ENCODE results near the gene PRLR.

The PRLR gene

DNA sequence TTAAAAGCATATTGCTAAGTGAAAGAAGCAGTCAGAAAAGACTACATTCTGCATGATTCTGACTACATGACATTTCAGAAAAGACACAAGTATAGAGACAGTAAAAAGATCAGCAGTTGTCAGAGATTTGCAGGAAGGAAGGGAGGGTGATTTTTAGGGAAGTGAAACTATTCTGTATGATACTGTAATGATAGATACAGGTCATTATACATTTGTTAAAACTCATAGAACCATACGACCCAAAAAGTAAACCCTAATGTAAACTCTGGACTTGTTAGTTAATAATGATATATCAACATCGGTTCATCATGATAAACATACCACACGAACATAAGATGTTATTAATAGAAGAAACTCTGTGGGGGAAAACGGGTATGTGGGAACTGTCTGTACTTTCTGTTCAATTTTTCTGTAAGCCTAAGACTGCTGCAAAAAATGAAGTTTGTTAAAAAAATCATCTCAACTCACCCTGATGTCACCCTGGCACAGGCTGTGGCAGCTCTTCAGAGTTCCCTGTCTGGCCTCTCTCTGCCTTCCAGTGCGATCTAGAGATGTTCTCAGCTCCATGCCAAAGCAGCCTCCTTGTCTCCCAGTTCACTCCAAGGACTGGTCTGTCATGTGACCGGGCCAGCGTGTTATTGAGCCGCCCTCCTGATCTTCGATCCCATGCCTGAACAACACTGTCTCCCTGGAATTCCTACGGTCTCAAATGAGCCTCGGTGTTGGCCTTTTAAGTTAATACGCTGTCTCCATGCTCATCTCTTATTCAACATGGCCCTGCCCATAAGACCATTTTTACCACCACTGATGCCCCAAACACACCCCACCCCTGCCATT lies 35.4 kb downstream of the PRLR start:
- no peak for TF ChIP-seq GATA2 (IDR thresholded peaks at IDR 0.05; ENCODE audit: low read depth, low read length)
- TF ChIP-seq GATA3 (IDR thresholded peaks at IDR 0.05; ENCODE audit: low read depth, low read length), result no peak

DNA sequence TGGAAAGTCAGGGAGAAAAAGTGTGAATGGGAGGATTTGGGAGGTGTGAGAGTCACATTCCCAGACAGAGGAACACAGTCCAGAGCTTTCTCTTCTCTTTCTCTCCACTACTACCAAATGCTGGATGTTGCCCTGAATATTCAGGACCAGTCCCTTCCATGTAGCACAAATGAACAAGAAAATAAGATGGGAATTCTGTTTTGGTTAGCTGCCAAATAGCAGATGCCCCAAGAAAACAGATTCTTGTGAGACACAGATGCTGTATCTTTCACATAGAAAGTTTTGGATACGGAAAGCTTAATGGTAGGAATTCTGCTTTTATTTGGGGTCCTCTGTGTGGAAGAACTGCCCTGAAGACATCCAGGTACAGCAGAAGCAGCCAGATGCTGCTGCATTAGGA lies 37.8 kb downstream of the PRLR start:
- TF ChIP-seq GATA2 (IDR thresholded peaks at IDR 0.05; ENCODE audit: low read depth, low read length), result no peak
- TF ChIP-seq GATA3 (IDR thresholded peaks at IDR 0.05; ENCODE audit: low read depth, low read length), result no peak

GRCh38 chr5:35188031-35188457 lies 42.2 kb downstream of the PRLR start:
- no peak for TF ChIP-seq GATA2 (IDR thresholded peaks at IDR 0.05; ENCODE audit: low read depth, low read length)
- TF ChIP-seq GATA3 (IDR thresholded peaks at IDR 0.05; ENCODE audit: low read depth, low read length), result no peak

DNA sequence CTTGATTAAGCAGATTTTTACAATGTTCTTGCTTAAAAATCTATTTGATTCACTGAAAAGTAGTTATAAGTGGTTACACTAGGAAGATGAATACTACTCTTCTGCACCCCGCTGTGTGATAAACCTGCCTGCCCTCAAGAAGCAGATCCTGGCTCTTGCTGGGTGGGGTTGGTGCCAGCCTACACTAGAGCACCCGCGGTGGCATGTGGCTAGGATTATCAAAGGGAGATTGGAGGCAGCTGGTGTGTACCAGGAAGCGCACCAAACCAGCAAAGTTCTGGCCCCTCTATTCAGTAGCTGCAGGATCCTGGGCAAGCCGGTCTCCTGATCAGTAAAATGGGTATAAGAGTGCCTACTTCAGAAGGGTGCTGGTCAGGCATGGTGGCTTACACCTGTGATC lies 43.5 kb downstream of the PRLR start:
- no peak for TF ChIP-seq GATA3 (IDR thresholded peaks at IDR 0.05; ENCODE audit: low read depth, low read length)
- no peak for TF ChIP-seq GATA2 (IDR thresholded peaks at IDR 0.05; ENCODE audit: low read depth, low read length)

GRCh38 chr5:35185518-35185917 lies 44.8 kb downstream of the PRLR start:
- no peak for TF ChIP-seq GATA3 (IDR thresholded peaks at IDR 0.05; ENCODE audit: low read depth, low read length)
- TF ChIP-seq GATA2 (IDR thresholded peaks at IDR 0.05; ENCODE audit: low read depth, low read length), result no peak

GRCh38 chr5:35183556-35183955 lies 46.7 kb downstream of the PRLR start:
- TF ChIP-seq GATA3 (IDR thresholded peaks at IDR 0.05; ENCODE audit: low read depth, low read length) (no peak), GATA2 (IDR thresholded peaks at IDR 0.05; ENCODE audit: low read depth, low read length) (no peak)

- TF ChIP-seq GATA3 (IDR thresholded peaks at IDR 0.05; ENCODE audit: low read depth, low read length) (no peak), GATA2 (IDR thresholded peaks at IDR 0.05; ENCODE audit: low read depth, low read length) (no peak)
These were observed 47.3 kb downstream of the PRLR start for GRCh38 chr5:35182910-35183535.

- TF ChIP-seq GATA2 (IDR thresholded peaks at IDR 0.05; ENCODE audit: low read depth, low read length) (no peak), GATA3 (IDR thresholded peaks at IDR 0.05; ENCODE audit: low read depth, low read length) (no peak)
These were observed 47.8 kb downstream of the PRLR start for GRCh38 chr5:35182486-35182885.

DNA sequence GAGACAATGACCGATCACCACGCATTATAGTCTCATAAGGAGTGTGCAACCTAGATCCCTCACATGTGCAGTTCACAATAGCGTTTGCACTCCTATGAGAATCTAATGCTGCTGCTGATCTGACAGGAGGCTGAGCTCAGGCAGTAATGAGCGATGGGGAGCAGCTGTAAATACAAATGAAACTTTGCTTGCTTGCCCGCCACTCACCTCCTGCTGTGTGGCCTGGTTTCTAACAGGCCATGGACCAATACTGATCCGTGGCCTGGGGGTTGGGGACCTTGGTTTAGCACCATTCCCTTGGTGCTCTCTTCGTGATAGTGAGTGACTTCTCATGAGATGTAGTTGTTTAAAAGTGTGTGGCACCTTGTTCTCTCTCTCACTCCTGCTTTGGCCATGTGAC lies 50.2 kb downstream of the PRLR start:
- TF ChIP-seq GATA3 (IDR thresholded peaks at IDR 0.05; ENCODE audit: low read depth, low read length), result no peak
- TF ChIP-seq GATA2 (IDR thresholded peaks at IDR 0.05; ENCODE audit: low read depth, low read length), result no peak

DNA sequence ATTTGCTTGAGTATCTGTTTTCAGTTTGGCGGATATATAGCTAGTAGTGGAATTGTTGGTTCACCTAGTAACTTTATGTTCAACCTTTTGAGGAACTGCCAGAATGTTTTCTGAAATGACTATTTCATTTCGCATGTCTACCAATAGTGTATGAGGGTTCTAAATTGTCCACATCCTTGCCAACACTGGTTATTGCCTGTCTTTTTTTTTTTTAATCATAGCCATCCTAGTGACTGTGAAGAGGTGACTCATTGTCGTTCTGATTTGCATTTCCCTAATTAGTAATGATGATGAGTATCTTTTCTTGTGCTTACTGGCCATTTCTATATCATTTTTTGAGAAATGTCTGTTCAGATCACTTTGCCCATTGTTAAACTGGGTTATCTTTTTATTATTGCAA lies 52.5 kb downstream of the PRLR start:
- TF ChIP-seq GATA3 (IDR thresholded peaks at IDR 0.05; ENCODE audit: low read depth, low read length) (no peak), GATA2 (IDR thresholded peaks at IDR 0.05; ENCODE audit: low read depth, low read length) (no peak)

DNA sequence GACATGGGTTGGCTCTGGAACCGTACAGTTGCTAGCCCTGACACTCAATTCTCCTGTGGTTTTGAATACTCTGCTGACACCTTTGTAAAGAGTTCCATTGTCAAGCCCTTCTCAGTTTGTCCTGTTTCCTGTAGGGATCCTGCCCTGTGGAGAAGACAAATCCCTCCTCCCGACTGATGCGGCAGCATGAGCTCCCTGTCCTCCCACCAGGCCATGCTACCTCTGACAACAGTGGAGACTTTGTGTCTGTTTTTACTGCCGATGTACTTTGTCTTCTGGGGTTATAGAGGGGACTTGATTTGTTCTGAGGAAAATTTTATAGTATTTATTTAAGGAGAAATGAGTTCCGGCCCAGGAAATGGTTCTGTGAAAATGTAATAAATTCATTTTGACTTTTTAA lies 57.8 kb downstream of the PRLR start:
- TF ChIP-seq GATA3 (IDR thresholded peaks at IDR 0.05; ENCODE audit: low read depth, low read length), result no peak
- no peak for TF ChIP-seq GATA2 (IDR thresholded peaks at IDR 0.05; ENCODE audit: low read depth, low read length)

DNA sequence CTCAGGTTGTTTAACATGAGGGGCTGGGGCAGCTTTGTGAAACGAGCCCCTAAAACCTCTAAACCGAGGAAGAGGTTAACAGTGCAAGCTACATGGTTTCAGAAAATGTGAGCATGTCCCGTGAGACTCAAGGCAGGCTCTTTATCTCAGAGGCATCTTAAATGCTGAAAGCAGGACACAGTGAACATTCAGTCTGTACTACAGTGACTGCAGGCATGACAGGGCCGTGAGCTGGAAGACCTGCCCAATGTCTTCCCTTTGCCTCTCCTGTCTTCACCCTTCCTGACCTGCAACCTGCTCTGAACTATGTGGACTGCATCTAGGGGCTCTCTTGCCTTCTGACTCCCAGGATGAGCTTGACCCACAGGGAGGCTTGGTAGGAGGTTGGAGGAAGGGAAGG lies 58.3 kb downstream of the PRLR start:
- TF ChIP-seq GATA2 (IDR thresholded peaks at IDR 0.05; ENCODE audit: low read depth, low read length), result no peak
- no peak for TF ChIP-seq GATA3 (IDR thresholded peaks at IDR 0.05; ENCODE audit: low read depth, low read length)

DNA sequence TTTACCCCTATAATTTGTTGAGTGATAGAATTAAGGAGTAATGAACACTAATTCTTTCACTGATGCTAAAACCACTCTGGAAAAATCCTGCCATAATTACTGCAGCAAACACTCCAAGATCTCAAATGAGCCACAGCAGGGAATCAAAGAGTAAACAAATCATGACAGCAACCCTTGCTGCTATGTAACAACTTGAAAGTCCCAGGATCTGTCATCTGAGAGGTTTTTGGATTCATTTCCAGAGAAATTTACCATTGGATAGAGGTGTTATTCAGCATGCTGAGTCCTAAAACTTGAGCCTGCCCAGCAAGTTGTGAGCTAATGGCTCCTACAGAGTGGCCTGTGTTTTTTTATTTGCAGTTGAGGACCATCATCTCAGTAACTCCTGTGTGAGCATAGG lies 59.2 kb downstream of the PRLR start:
- TF ChIP-seq GATA2 (IDR thresholded peaks at IDR 0.05; ENCODE audit: low read depth, low read length), result no peak
- TF ChIP-seq GATA3 (IDR thresholded peaks at IDR 0.05; ENCODE audit: low read depth, low read length), result no peak

GRCh38 chr5:35166043-35166442 lies 64.2 kb downstream of the PRLR start:
- no peak for TF ChIP-seq GATA2 (IDR thresholded peaks at IDR 0.05; ENCODE audit: low read depth, low read length)

GRCh38 chr5:35164860-35165542 lies 65.3 kb downstream of the PRLR start:
- TF ChIP-seq GATA2 (IDR thresholded peaks at IDR 0.05; ENCODE audit: low read depth, low read length) (no peak), GATA3 (IDR thresholded peaks at IDR 0.05; ENCODE audit: low read depth, low read length) (no peak)
